ENCODE measurements around the gene CCDC197.

CCDC197 gene

DNA sequence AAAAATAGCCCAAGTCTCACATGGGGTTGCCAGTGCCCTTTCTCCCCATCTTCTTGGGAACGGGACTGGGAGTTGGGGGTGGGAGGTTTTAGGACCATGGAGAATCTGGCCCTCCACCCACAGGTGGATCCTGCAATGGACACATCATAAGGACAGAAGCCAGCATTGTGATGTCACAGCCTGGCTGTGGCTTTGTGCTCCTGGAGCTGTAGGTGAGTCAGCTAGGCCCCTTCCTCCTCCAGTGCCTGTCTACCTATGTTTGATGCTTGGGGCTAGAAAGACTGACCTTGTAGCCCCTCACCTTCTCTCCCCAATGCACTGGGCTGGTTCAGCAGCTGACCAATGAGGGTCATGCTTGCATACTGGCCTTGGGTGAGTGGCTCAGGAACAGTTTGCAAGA is at the start of gene CCDC197:
Gene CCDC197, plus strand, starts transcription at position 220 of the 400 bp plus-strand sequence. CDS start 831 bp downstream, outside the sequence.
- no peak for DNase-seq

DNA sequence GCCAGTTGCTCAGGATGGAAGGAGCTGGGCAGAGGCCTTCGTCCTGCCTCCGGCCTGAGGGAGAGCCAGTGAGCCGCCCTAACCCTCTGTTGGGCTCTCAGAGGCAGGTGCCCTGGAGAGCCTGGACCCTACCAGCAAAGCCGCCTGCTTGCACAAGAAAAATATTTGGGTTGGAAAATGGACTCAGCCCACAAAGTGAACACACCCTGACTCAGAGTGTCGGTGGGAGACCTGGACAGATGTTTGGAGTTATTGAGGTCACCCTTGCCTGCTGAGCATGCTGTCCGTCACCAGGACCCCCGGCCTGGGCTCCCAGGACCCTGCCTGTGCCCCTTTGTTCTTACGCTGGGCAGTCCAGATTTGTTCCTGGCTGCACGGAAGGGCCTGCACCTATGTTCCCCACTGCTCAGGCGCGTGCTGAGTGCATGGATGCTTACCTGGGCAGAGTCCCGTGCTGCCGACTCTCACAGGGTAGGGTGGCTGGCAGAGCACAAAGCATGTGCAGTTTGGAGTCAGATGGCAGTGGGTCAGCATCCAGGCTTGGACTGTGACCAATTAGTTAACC is 47.5 kb upstream of the CCDC197 start:
- DNase-seq: no peak

DNA sequence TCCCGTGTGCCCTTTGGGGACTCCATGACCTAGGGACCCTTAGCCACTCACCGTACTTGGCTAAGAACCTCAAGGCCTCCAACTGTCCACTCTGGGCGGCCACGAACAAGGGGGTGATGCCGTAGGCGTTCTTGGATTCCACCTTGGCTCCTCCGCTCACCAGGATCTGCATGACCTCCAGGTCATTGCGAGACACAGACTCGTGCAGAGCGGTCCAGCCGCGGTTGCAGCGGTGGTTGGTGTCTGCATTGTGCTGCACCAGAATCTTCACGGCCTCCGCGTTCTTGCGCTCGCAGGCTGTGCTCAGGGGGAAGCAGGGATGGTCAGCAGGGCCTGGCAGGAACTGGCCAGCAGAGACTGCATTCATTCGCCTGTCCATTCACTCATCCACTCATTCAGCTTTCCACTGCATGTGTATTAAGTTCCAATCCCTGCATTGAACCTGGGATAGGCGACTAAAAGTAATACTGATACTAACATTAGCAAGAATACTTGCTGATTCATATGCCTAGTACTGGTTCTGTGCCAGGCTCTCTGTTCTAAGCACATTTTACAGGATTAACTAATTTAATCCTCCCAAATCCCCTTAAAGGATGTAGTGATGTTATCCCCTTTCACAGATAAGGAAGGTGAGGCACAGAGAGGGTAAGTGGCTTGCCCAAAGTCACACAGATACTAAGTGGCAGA is 46.0 kb upstream of the CCDC197 start:
- no peak for DNase-seq

DNA sequence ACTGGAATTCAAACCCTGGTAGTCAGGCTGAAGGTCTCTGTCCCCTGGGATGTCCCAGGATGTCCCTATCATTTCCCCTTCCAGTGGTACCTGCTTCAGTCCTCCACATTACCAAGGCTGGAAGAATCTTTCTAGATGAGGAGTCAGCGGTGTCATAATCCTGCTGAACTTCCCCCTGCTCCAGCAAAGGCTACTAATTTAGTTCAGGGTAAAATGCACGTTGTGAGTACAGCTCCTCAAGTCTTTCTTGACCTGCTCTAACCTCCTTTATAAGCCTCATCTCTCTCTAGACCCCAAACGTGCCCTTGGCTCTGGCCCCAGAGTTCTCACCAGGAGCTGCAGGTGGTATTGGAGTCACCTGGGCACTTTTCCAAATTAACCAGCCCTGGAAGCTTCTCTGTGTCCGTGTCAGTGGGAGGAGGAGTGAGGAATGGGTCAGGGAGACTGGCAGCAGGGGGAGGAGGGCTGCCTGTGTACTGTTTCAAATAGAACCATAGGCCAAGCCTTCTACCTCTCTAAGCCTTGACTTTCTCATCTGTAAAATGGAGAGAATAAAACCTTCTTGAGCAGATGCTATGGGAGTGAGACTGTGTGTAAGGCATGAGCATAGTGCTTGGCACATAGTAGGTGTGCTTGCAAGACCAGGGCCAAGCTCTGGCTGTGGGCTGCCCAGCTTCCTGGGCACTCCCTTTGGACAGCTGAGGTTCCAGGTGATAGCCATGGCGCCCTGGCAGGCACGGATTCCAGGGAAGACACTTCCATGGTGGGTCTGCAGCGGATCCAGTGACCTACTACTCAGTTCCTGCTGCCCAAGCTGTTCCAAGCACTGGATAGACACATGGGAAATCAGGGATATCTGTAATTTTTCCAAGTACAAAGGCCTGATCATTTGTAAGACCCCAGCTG is 45.2 kb upstream of the CCDC197 start:
- no peak for DNase-seq

DNA sequence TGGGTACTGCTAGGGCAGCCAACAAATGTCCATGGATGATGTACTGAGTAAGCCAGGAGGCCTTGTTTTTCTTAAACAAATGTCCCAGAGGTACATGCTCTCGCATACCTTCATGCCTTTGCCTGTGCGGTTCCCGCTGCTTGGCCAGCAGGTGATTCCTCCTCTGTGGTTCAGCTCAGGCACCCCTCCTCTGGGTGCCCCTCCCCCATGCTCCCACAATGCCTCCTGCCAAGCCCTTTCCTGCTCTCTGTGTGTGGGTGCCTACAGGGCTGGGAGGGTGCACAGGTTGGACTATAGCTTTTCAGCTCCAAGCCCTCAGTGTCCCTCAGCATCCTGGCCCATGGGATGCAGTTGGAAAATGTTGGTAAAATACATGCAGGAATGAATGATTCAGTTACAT is 44.3 kb upstream of the CCDC197 start:
- DNase-seq: no peak

DNA sequence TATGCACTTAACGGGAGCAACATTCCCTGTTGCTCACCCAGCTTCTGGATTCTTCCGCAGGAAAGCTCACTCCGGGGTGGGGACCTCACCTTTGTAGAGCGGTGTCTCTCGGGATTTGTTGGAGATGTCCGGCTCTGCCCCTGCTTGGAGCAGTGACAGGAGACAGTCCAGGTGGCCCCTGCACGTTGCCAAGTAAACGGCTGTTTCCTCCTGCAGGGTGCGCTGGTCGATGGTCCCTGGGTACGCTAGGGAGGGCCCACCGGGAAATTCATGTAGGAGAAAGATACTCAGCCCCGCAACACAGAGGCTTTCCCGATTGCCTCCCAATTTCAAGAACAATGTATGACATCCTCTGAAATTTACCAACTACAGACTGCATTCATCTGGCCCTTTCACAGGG is 43.8 kb upstream of the CCDC197 start:
- DNase-seq: no peak

DNA sequence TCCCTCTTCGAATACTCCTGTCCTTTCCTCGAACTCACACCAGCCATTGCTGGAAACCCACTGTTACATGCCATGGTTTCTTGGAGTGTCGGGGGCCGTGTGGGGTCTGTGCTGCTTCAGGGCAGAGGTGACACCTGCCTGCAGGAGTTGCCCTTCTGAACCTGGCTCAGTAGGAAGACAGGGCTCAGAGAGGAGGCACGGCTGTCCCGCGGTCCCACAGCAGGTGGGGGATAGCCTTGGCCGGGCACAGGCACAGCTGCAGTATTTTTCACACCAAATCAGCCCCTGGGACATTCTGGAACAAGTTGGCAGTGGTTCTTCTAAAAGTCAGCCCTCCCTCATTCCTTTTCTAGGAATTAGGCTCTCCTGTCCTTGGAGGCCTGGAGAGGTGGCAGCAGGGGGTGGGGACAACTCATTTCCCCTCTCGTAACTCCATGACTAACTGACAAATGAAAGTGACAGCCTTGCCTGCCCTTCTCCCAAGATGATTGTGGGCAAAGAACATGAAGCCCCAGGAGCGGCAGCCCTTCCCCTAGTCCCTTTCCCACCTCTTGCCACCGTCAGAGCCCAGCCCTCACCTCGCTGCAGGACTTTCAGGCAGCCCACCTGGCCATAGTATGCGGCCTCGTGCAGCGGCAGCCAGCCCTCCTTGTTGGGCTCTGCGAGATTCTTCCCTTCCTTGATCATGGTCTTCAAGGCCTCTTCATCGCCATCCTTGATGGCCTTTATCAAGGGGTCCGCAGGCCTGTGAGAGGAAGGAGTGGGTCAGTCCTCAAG is 43.2 kb upstream of the CCDC197 start:
- DNase-seq: no peak

DNA sequence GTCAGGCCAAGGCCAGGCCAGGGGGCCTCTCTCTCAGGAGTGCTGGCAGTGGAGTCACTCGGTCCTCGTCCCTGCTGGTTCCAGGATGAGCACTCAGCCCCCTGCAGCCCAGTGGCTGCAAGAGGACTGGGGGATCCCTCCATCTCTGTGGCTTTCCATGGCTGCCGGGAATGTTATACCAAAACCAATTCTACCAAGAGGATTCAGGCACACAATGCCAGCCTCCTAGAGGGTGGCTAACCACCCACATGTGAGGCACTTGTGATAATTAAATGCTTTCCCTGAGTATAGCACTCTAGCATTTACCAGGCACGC is 42.6 kb upstream of the CCDC197 start:
- no peak for DNase-seq

DNA sequence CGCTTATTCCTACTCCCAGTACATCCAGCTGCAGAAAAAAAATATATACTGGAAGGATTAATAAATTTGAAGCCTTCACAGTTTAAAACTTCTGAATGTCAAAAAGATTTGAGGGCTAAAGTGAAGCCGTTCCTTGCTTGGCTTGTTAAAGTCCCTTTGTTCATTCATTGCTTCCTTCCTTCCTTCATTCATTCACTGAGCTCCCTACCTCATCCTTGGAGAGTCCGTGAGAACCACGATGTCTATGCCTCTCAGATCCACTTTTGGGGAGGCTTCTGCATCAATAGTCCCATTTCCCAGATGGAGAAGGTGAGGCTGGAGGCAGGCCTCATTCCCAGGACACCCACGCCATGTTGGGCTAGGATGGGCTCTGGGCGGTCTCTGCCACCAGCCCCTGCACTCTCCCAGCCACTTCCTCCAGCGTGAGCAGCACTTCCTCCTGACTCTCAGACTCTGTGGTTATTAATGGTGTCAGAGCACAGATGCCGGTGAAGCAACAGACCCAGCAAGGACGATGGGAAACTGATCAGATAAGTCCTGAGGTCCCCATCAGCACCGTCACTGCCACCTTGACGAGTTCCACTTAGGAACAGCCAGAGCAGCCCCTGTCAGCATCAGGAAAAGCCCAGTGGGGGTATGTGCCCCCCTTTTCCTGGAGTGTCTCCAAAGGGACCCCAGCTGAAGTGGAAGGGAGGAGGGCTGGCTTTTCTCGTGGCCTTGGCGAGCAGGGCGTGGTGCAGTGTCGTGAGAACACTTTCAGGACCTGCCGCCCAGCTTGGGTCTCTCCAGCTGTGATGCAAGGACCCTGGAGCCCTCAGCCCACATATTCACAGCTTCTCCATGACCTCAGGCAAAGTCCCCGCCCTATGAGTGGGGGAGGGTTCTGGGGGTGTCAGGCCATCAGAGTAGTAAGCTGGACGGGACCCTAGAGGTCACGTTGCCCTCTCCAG is 41.9 kb upstream of the CCDC197 start:
- peak; percentile 70 to 76 for DNase-seq

DNA sequence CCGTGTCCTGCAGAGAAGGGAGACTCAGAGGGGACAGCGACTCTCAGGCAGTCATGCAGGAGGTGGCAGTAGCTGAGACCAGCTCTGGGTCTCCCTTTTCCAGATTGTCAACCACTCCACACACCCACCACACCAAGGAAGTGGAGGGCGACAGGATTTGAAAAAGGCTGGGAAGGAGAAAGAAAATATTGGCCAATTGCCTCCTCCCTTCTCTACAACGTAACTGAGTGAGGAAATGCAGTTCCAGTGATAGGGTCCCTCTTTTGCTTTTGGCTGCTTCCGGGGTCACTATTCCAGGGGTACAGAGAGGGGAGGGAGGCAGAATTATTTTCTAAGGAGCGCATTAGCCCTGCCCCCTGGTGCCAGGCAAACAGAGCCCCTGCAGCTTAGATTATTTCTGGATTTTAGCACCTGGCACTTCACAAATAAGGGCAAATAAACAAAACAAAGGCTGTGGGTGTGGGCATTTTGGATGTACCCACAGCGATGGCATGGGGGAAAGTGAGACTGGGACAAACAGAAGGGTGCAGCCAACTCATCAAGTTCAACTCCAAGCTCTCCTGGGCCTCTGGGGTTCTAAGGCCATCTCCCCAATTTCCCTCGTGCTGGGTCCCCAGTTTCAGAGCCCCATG is 41.1 kb upstream of the CCDC197 start:
- no peak for DNase-seq

DNA sequence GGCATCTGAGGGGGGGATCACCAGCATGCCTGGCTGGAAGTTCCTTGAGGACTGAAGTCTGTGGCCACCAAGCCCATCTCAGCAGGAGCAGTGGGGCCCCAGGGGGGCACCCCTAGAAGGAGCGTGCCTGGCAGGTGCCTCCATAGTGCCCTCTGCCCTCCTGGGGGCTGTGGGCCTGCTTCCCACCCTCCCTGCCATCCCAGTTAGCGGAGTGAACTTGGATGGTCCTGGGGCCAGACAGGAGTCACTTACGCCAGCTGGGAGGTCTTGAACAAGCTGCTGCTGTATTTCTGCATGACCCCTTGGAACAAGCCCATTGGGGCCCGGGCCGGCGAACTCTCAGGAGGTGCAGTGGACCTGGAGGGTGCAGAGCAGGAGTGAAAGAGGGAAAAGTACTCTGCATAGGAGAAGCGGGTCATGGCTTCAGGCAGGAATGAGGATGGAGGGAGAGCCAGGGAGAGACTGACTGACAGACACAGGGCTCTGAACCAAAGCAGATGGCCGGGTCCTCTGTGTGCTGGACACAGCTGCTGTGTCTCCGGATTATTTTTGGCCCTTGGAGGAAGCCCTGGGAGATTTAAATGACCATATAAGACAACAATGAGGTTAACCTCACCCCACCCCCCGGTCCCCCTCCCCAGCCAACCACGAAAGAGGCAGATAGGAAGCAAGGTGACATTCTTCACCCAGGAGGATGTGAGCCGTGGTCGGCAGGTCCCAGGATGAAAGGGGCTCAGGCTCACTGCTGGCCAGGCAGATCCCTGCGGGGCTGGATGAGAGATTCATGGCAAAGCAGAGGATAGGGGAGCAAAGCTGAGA is 40.4 kb upstream of the CCDC197 start:
- no peak for DNase-seq

DNA sequence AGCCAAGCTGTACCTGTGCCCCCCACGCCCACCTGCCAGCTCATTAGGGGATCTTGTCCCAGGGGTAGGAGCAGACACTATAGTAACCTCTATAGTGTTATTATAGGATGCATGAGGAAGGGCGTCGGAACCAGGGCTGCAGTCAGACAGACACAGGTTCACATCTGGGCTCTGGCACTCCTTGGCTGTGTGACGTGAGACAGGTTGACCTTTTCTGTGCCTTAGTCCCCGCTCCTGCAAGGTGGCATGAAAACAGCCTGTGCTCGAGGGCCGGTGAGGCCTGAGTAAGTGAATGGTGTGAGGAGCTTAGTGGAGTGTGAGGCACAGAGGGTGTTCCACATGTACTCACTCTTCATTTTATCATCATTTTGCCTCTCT is 39.8 kb upstream of the CCDC197 start:
- no peak for DNase-seq

DNA sequence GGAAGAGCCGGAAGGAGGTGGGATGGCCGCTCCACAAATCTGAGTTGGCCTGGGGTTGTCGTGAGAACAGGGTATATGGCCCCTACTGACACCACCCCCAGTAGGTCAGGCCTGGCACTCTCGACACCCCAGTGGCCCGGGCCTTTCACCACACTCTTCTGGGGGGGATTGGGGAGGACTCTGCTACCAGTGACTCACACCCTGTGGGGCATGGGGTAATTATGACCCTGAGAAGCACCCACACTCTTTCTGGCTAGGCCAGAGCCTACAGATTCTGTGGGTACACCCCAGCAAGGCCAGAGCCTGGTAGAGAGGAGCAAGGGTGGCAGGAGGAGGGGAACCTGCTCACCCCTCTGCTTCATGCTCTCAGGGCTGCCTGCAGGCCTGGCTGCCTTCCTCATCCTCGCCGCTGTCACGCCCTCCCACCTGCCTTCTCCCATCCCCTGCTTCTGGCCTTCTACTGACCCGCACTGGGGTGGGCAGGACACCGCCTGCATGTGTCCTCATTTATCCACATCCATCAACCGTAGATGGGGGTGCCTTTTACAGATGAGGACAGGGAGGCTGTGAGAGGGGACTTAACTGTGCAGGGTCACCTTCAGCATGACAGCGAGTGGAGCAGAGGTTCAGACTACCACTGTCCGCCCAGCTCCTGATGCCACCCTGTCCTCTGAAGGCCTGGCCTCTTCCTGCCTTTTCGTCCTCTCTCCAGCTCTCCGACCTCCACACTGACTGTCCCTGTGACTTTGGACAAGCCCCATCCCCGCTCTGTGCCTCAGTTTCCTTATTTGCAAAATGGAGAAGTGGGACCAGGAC is 39.1 kb upstream of the CCDC197 start:
- DNase-seq: no peak

DNA sequence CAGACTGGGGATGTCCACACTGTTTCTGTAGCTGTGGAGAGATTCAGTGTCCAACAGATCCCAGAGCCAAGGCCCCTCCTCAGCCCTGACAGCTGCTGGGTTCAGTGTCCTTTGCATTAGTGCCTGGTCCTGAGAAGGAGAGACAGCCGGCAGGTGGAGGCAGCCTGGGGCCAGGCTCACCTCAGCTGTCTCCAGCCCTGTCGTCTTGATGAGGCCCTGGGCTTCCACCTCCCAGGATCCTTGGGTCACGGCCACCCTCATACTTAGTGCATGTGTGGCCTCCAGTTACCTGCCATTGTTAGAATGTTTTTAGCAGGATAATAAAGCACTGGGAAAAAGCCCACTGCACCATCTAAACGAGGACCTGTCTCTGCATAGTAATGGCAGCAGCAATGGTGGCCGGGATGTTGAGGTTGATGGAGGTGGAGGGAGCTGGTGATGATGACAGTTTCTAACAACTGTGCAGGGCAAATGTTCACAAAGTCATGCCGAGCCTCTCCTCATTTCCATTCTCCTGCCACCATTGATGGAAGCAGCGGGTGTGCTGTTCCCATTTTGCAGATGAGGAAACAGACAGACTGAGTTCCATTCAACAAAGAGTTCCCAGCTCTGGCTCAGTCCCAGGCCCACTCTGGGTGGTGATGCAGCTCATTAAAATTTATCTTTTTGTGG is 38.4 kb upstream of the CCDC197 start:
- DNase-seq: no peak

DNA sequence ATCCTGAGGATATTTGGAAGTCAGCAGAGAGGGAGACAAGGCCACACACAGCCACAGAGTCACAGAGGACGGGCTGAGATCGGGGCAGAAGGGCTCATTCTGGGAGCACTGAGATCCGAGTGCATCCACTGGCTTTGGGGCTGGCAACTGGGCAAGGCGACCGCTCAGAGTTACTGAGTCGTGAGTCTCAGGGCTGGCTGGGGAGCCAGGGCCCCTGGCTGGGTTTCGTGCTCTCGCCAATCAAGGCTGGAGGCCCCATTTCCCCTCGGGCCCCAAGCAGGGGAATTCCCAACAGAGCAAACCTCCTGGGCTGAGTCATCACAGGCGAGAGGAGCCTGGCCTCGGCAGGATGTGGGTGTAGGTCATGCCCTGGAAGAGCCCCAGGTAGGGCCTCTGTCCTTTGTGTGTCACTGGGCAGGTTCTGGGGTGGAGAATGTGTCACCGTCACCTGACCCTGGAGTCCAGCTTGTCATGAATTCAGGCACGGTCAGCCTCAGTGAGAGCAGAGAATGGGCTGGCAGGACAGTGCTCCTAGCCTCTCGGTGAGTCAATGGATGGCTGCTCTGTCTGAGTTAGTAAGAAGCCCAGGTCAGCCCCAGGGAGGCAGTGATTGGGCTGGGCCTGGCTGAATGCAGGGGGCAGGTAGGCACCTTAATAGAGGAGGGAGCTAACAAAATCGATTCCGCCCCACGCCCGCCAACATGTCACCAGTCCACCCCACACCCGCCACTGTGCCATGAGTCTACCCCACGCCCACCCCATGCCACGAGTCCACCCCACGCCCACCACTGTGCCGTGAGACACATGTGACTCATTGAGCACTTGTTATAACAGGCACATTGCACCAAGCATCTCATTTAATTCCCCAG is 37.6 kb upstream of the CCDC197 start:
- peak; percentile 94 to 95 for DNase-seq

DNA sequence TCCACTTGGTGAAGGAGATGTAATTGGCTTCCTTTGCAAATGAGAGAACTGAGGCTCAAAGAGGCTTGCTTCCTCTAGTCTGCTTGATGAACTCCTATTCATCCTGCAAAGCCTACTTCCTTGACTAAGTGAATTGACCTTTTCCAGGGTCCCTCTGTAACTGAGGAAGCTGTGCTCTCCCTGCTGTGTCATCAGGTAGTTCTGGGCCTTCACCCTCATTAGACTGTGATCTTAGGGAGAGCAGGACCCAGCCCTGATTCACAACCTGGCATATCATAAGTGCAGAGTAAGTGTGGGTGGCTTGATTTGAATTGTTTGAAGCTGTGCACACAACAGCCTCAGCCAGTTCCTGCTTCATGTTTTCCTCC is 37.0 kb upstream of the CCDC197 start:
- DNase-seq: no peak

DNA sequence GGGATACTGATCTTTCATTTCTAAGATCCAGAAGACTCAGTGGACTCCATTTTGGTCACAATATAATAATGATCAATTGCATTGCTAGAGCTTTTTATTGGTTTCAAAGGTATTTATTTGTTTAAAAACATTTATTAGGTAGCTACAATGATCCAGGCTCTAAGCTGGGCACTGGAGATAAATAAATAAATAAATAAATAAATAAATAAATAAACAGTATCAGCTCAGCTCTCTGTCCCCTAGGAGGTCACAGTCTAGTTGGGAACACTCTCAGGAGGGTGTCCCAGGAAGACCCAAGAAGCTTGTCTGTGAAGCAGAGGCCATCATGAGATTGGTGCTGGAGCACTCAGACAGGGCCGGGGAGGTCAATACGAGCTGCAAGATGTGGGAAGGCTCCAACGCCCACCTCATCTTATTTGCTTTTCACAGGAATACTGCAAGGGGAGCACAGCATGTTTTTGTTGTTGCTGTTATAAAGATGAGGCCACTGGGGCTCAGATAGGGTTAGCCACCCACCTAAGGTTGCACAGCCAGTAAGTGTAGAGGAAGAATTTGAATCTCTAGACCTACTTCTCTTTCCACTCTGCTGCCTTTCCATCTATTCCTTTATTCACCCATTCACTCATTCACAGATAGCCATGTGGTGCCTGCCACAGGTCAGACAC is 36.2 kb upstream of the CCDC197 start:
- DNase-seq: no peak

DNA sequence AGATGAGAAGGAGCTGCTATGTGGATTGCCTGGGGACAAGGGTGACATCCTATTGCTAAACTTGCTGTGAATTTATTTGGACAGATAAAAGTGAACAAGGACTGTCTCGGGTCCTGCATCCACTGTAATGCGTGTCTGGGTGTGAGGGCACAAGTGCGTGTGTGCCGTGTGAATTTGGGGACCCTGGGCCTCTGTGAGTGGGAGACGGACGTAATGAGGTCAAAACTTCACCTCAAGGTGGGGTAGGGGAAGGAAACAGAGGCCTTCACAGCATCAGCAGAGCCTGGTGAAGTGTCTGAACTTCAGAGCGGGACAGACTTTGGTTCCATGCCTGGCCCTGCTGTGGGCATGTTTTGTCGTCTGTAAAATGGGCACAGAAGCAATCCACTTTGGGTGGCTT is 35.5 kb upstream of the CCDC197 start:
- DNase-seq: no peak

Measured in CD4-positive, alpha-beta T cell treated with Interleukin-1 beta for 1 hour (primary cell).